Measurements from ENCODE around the gene SMIM22. TPM values are rescaled to one million over a fixed set of nuclear protein-coding genes. Genes with fewer than 3 reads are reported as not detected.

The SMIM22 gene
- total RNA-seq, 1 donor from 2014 or later: not detected

DNA sequence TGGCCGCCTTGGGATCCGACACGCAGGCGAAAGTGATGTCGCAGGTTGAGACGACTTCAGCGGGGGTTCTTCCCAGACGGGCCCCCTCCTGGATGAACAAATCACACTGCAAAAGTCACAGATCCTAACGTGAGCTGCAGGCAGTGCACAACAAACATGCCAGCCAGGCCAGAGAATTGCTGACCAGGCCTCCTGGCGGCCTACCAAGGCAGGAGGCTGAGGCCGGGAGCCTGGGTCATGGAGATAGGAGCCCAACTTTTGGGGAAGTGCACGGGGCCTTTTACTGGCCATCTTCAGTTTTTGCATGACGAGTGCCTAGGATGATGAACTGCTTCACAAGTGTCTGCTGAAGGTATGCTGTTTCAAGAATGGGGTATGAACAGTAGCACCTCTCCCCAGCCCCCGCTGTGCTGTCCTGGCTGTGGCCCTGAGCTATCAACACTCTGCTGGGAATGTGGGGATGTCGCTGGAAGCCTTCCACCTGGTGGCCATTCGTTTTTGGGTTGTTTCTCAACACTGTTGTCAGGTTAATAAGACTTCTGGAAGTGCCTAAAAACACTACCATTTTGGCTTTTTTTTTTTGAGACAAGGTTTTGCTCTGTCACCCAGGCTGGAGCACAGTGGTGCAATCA lies 19.5 kb downstream of the SMIM22 start:
- DNase-seq (ENCODE audit: low read depth in 2 of 2): no peak

GRCh38 chr16:4820652-4821051 lies 25.5 kb downstream of the SMIM22 start:
- no peak for DNase-seq (ENCODE audit: low read depth in 2 of 2)

DNA sequence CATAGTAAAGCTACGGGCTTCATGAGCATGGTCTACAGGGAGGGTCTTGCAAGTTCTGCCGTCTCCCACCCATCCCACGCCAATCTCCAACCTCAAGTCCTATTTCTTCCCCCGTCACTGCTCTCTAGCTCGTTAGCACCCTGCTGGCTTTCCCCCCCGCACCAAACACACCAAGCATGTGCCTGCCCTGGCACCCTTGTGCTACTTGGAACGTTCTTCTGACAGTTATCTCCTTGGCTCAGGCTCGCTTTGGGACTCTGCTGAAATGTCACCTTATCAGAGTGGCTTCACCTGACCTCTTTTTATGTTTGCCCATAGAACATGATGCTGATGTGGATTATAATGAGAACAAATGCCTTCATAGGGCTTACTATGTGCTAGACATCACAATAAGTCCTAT lies 30.0 kb downstream of the SMIM22 start:
- no peak for DNase-seq (ENCODE audit: low read depth in 2 of 2)

- DNase-seq (ENCODE audit: low read depth in 2 of 2): no peak
Observed at GRCh38 chr16:4826526-4826925, 31.4 kb downstream of the SMIM22 start.

- DNase-seq (ENCODE audit: low read depth in 2 of 2): no peak
Observed at GRCh38 chr16:4826980-4827379, 31.8 kb downstream of the SMIM22 start.

- no peak for DNase-seq (ENCODE audit: low read depth in 2 of 2)
Observed at GRCh38 chr16:4828567-4829321, 33.6 kb downstream of the SMIM22 start.

GRCh38 chr16:4830408-4830807 lies 35.2 kb downstream of the SMIM22 start:
- DNase-seq (ENCODE audit: low read depth in 2 of 2): no peak

DNA sequence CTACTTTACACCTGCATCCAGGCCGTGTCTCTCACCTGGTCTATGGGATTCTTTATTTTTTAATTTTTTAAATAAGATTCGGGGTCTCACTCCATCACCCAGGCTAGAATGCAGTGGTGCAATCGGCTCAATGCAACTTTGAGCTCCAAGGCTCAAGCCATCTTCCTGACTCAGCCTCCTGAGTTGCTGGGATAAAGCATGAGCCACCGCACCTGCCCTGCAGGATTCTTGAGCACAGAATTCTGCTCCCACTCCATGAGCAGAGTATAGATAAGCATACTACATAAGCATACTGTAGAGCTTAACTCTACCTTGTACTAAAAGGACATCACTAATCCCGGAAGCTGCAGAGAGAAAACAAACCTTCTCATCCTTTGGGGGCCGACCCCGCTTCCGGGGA lies 36.4 kb downstream of the SMIM22 start:
- no peak for DNase-seq (ENCODE audit: low read depth in 2 of 2)

DNA sequence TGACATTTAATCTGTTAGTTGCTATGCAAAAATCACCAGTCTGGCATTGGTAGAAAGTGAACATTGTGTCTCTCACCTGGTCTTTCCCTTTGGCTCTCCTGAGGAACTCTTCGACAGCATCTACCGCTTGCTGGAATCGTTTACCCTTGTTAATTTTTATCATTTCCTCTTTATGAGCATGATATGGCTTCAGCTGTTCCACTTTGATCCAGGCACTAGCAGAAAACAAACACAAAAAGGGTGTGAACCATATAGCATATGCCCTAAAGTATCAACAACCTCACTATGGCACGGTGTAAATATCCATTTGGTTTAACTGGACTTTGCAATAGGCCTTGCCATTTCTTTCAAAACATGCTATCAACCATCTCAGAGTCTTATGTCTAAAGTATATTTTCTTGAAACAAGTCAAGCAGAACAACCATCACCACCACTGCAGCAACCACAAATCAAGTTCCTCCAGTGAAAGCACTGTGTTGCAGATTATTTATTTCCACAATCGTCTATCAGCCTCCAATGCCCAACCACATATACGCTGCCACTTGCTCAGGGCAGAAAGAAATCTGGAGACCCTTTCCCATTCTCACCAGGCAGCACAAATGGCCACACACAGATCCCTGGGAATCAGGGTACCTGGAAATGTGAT lies 37.7 kb downstream of the SMIM22 start:
- no peak for DNase-seq (ENCODE audit: low read depth in 2 of 2)

DNA sequence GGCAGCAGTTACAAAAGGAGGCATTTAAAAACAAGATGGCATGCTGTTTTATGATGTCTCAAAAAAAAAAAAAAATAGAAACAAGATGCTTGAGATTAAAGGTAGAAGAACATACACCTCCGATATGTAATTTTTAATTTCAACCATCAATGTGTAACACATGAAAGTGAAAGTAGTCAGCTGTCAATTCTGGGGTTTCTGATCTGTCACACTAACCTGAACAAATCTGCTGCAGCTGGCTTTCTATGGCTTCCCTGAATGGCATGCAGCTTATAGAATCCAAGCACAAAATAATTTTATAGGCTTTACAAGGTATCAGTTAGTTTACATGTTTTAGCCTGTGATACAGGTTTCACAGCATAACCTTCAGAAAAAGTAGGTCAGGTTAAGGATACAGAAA lies 38.4 kb downstream of the SMIM22 start:
- DNase-seq (ENCODE audit: low read depth in 2 of 2): no peak

GRCh38 chr16:4836727-4837126 lies 41.6 kb downstream of the SMIM22 start:
- no peak for DNase-seq (ENCODE audit: low read depth in 2 of 2)

DNA sequence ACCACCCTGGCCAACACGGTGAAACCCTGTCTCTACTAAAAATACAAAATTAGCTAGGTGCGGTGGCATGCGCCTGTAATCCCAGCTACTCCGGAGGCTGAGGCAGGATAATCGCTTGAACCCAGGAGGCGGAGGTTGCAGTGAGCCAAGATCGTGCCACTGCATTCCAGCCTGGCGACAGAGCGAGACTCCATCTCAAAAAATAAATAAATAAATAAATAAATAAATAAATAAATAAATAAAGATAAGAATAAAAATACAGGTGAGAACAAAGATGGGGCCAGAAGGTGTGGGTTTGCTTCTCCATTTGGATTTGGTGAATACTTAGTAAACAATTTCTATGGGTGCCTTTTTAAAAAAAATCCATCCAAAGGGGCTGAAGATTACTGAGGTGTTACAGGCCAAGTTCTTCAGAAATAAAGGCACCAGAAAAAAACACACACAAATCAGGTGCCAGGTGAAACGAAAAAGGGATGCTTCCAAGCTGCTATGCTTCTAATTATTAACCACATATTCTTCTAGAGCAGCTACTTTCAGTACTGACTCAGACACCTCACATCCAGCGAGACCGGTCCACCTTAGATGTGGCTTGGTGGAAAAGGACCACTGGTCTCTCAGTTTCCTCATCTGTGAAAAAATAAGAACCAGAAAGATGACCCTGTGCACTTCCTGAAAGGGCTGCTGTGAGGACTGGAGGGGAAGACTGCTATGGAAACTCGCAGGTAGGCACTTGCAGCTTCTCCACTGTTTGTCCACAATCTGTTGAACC lies 42.7 kb downstream of the SMIM22 start:
- no peak for DNase-seq (ENCODE audit: low read depth in 2 of 2)

DNA sequence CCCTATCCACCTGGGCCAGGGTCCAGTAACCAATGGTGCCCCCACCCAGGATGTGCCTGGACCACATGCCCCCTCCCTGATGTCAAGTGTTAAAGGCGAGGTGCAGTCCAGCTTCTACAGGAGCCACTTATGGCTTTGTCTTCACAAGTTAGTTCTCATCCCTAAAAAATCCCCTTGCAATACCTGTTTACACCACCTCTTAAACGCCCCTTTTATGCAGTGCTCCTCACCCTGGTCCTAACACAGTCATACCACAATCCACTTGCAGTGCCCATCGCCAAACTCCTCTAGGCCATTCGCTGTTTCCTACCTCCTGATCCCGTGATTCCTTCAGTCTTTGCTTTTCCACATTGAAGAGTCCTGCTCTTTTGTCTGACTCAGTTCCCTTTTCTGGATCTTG lies 44.8 kb downstream of the SMIM22 start:
- DNase-seq (ENCODE audit: low read depth in 2 of 2): peak in 1 of 2 donors; percentile 25

DNA sequence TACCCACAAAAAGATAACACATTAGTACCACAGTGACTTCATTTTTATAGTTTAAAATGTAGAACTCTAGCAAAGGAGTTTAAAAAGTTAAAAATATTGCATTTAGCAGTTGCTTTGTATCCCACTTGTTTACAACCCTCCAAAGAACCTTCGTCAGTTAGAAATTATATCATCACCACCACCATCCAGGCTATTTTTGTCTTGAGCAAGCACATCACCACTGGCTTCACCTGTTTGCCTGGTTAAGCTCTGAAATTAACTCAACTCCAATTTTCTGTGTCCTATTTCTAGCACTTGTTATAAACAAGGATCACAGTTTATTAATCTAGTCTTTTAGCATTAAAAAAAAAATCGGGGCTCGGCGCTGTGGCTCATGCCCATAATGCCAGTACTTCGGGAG lies 45.8 kb downstream of the SMIM22 start:
- no peak for DNase-seq (ENCODE audit: low read depth in 2 of 2)

Other genes starting within 250 kb of the SMIM22 start
- not detected in 2 replicates for gene C16orf96, start 239.0 kb upstream of the SMIM22 start, total RNA-seq
- gene UBALD1, start 180.5 kb upstream of the SMIM22 start, total RNA-seq: 3.1 and 5.4 TPM in 2 replicates
- 14.2 and 22.6 TPM in 2 replicates for gene MGRN1, start 170.5 kb upstream of the SMIM22 start, total RNA-seq
- 24.1 and 33.3 TPM in 2 replicates for gene NUDT16L1, start 101.8 kb upstream of the SMIM22 start, total RNA-seq
- 9.0 and 15.0 TPM in 2 replicates for gene ANKS3, start 61.1 kb upstream of the SMIM22 start, total RNA-seq
- 0.13 TPM in 2 replicates for gene DNAAF8, start 60.8 kb upstream of the SMIM22 start, total RNA-seq
- gene ZNF500, start 28.2 kb upstream of the SMIM22 start, total RNA-seq: 4.4 and 5.8 TPM in 2 replicates
- not detected in 2 replicates for gene SEPTIN12, start 7.0 kb upstream of the SMIM22 start, total RNA-seq
- gene ROGDI, start 7.3 kb downstream of the SMIM22 start, total RNA-seq: 27.4 and 30.8 TPM in 2 replicates
- gene GLYR1, start 51.9 kb downstream of the SMIM22 start, total RNA-seq: 45.7 and 57.4 TPM in 2 replicates
- gene UBN1, start 52.1 kb downstream of the SMIM22 start, total RNA-seq: 14.6 and 27.1 TPM in 2 replicates
- gene PPL, start 141.8 kb downstream of the SMIM22 start, total RNA-seq: 3.2 and 4.7 TPM in 2 replicates
- gene SEC14L5, start 163.0 kb downstream of the SMIM22 start, total RNA-seq: under 0.01 and 0.13 TPM in 2 replicates
- gene NAGPA, start 238.6 kb downstream of the SMIM22 start, total RNA-seq: 12.1 and 18.0 TPM in 2 replicates

Data from dermis microvascular lymphatic vessel endothelial cell (primary cell).